ENCODE results near the gene ASGR2.

DNA sequence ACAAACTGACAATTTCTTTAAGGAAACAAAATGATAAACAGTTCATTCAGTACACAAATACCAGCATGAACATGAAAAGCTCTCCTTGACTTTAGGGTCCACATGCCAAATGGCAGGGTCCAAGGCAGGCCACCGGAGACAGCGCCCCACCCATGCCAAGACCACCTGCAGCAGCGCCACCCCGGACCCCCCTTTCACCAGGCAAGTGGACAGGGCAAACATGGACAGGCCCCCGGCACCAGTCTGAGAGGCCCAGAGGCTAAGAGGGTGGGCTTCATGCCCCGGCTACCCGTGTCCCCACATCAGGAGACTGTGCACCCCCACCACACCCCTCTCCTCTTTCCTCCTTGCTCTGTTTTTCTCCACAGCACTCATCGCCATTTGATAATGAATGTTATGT lies 14.7 kb upstream of the ASGR2 start:
- no peak for TF ChIP-seq POLR2A (IDR thresholded peaks at IDR 0.05)
- TF ChIP-seq, protein P1, sequence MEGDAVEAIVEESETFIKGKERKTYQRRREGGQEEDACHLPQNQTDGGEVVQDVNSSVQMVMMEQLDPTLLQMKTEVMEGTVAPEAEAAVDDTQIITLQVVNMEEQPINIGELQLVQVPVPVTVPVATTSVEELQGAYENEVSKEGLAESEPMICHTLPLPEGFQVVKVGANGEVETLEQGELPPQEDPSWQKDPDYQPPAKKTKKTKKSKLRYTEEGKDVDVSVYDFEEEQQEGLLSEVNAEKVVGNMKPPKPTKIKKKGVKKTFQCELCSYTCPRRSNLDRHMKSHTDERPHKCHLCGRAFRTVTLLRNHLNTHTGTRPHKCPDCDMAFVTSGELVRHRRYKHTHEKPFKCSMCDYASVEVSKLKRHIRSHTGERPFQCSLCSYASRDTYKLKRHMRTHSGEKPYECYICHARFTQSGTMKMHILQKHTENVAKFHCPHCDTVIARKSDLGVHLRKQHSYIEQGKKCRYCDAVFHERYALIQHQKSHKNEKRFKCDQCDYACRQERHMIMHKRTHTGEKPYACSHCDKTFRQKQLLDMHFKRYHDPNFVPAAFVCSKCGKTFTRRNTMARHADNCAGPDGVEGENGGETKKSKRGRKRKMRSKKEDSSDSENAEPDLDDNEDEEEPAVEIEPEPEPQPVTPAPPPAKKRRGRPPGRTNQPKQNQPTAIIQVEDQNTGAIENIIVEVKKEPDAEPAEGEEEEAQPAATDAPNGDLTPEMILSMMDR (IDR thresholded peaks at IDR 0.05) = no peak

Measured in thyroid gland (tissue), 4 donors.